Coronary artery (tissue), 2 donors: ENCODE results near the gene SHC1.

Experiments used
- DNase-seq: peaks from one replicate; pipeline ENCODE4 v3.0.0-alpha.2; 2017; ENCODE audit warnings: low spot score
- H3K27ac ChIP-seq, 2 donors: fragments of 200-600 bp; sonication (generic); one replicate each; pipeline ENCODE4 v1.5.1; 2016 to 2019
- H3K4me3 ChIP-seq: fragments of 200-600 bp; sonication (generic); 2 replicates; pipeline ENCODE4 v1.5.1; 2016; ENCODE audit warnings: mild to moderate bottlenecking, moderate library complexity
- CTCF ChIP-seq: fragments of 200-600 bp; sonication (generic); IDR thresholded peaks from one replicate; pipeline ENCODE4 v1.5.1; 2019; ENCODE audit warnings: antibody characterized with exemption

SHC1 gene

DNA sequence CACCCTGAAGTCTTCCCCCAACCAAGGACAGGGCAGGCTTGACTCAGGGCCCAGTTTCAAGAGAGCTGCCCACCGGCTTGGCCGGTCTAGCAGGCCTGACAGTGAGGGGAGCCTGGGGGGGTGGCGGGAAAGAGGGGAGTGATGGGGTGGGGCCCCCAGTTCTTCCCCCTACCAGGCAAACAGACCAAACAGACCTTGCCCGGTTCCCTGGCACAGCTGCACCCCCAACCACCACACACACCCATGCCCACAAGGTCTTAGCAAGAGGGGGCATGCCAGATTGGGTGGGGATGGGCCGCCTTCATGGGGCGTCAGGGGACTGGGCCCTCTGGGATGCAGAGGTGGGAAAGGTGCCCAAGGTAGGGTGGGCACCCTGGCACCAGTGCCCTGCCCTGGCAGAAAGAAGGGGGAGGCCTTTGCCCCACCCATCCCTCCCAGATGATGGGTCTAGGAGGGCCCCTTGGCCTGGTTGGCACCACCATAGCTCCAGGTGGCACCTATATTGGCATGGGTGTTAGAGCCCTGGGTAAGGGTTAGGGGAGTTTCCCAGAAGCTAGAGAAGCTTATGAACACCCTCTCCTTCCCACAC is 41.0 kb upstream of the SHC1 start:
- H3K27ac ChIP-seq: peak overlapping the region; percentile 40 to 93
- DNase-seq: no peak
- TF ChIP-seq CTCF: no peak
- H3K4me3 ChIP-seq: peak overlapping the region; percentile 38

- no peak for DNase-seq
- no peak overlapping the region for H3K4me3 ChIP-seq
- TF ChIP-seq CTCF: no peak
- H3K27ac ChIP-seq: peak overlapping the region; percentile 40 to 93
These were observed 40.5 kb upstream of the SHC1 start for GRCh38 chr1:155011004-155011416.

GRCh38 chr1:155010211-155010918 is 39.8 kb upstream of the SHC1 start:
- peak overlapping the region in 1 of 2 donors; percentile 93 for H3K27ac ChIP-seq
- no peak for TF ChIP-seq CTCF
- DNase-seq: no peak
- H3K4me3 ChIP-seq: peak overlapping the region; percentile 59

DNA sequence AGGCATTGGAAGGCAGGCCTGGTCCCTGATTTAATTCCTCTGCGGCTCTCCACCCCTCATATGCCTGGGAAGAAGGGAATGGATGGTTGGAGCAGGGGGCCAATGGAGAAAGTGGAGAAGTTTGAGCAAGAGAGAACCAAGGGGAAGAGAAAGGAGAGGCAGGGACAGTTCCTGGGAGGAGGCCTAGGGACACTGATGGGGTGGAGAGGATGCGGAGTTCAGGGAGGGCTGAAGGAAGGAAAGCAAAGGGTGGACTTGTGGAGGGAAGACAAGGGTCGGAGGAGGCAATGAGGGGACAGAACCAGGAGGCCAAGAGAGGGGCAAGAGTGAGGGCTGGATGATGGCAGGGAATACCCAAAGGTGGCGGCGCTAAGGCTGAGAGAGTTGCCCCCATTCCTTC is 39.2 kb upstream of the SHC1 start:
- Histone ChIP-seq H3K4me3 (peak overlapping the region; percentile 59), H3K27ac (peak overlapping the region in 1 of 2 donors; percentile 93)
- DNase-seq: no peak
- TF ChIP-seq CTCF: no peak

DNA sequence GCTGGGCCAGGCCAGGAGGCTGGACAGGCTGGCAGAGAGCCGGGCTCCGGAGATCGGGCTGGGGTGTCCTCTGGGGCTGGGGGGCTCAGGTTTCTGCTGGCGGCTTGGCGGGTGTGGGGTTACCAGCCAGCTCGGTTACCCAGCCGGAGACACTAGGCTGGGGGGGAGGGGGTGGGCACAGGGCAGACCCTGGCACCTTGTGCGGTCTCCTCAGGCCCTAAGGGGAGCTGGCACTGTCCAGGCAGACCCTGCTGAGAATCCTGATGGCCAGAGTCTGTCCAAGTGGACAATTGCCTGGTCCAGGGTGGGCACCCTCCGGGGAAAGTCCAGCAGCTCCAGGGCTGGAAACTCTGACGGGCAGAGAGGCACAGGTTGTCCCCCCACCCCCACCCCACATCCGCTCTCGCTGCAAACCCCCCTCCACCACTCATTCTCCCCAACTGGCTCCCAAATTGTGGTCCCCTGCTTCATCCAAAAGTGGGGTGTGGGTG is 38.7 kb upstream of the SHC1 start:
- Histone ChIP-seq H3K4me3 (peak overlapping the region; percentile 59), H3K27ac (peak overlapping the region in 1 of 2 donors; percentile 93)
- no peak for TF ChIP-seq CTCF
- no peak for DNase-seq

GRCh38 chr1:155008015-155008941 is 37.7 kb upstream of the SHC1 start:
- no peak for TF ChIP-seq CTCF
- Histone ChIP-seq H3K4me3 (peak overlapping the region; percentile 59), H3K27ac (peak overlapping the region; percentile 93 to 98)
- no peak for DNase-seq
